PC-9 (cell line): Measurements from ENCODE around the gene PPP1R18. TPM values are rescaled to one million over a fixed set of nuclear protein-coding genes. Genes with fewer than 3 reads are reported as not detected.

Source experiments
- BruUV-seq: library from RNA; stranded (reverse); fragments of 400-500 nt; replicated peaks from 2 replicates; lab custom pipeline; 2021; lab: Mats Ljungman, UMichigan
- CTCF ChIA-PET: fragments of 300-600 bp; sonication (Branson Sonifier 250); formaldehyde crosslinking; loops from one replicate; lab custom pipeline; 2022; ENCODE audit warnings: antibody characterized with exemption; lab: Charles Lee
- POLR2A ChIA-PET: fragments of 300-600 bp; sonication (Branson Sonifier 250); formaldehyde crosslinking; loops from one replicate; lab custom pipeline; 2022; ENCODE audit warnings: antibody characterized with exemption; ENCODE audit not compliant: unreplicated experiment; lab: Charles Lee
- DNase-seq, 2 experiments: peaks; one replicate each; pipeline versions ENCODE4 v3.0.0 to v3.0.0-alpha.2; 2015 to 2022; ENCODE audit warnings: mixed read lengths in 1 of 2
- H2AFZ ChIP-seq: fragments of 200-600 bp; sonication (generic); 2 replicates; pipeline ENCODE4 v1.8.1; 2017; ENCODE audit warnings: antibody characterized with exemption
- H3F3A ChIP-seq: fragments of 200-600 bp; sonication (generic); 2 replicates; pipeline ENCODE4 v1.8.1; 2017; ENCODE audit warnings: antibody characterized with exemption, mild to moderate bottlenecking, low read depth; ENCODE audit not compliant: insufficient read depth
- H3K27ac ChIP-seq: fragments of 200-600 bp; sonication (generic); 2 replicates; pipeline ENCODE4 v1.6.1; 2016; ENCODE audit warnings: mixed run types
- H3K27me3 ChIP-seq: fragments of 200-600 bp; sonication (generic); 2 replicates; pipeline ENCODE4 v1.6.1; 2016; ENCODE audit warnings: low read depth, mixed run types; ENCODE audit not compliant: insufficient read depth
- H3K36me3 ChIP-seq: fragments of 200-600 bp; sonication (generic); 2 replicates; pipeline ENCODE4 v1.6.1; 2016; ENCODE audit warnings: low read depth, mixed run types
- H3K4me1 ChIP-seq: fragments of 200-600 bp; sonication (generic); replicated peaks from 2 replicates; pipeline ENCODE4 v1.6.1; 2016; ENCODE audit warnings: mixed run types; ENCODE audit not compliant: insufficient read depth
- H3K4me2 ChIP-seq: fragments of 200-600 bp; sonication (generic); 2 replicates; pipeline ENCODE4 v1.6.1; 2017; ENCODE audit warnings: mixed run types
- H3K4me3 ChIP-seq: fragments of 200-600 bp; sonication (generic); 2 replicates; pipeline ENCODE4 v1.6.1; 2016; ENCODE audit warnings: mixed run types
- H3K79me2 ChIP-seq: fragments of 200-600 bp; sonication (generic); 2 replicates; pipeline ENCODE4 v1.6.1; 2017; ENCODE audit warnings: low read depth, mixed run types
- H3K9me2 ChIP-seq: fragments of 200-600 bp; sonication (generic); 2 replicates; pipeline ENCODE4 v1.8.1; 2017; ENCODE audit warnings: mild to moderate bottlenecking; ENCODE audit not compliant: insufficient read depth
- H3K9me3 ChIP-seq: fragments of 200-600 bp; sonication (generic); 2 replicates; pipeline ENCODE4 v1.8.1; 2016; ENCODE audit warnings: low read depth; ENCODE audit not compliant: insufficient read depth
- H4K20me1 ChIP-seq: fragments of 200-600 bp; sonication (generic); 2 replicates; pipeline ENCODE4 v1.8.1; 2017; ENCODE audit not compliant: insufficient read depth
- CTCF ChIP-seq: fragments of 200-600 bp; sonication (generic); conservative IDR thresholded peaks from 2 replicates; pipeline ENCODE4 v1.6.1; 2017; ENCODE audit warnings: mixed run types, antibody characterized with exemption, mild to moderate bottlenecking, moderate library complexity
- EZH2 ChIP-seq: fragments of 200-600 bp; sonication (generic); IDR thresholded peaks from 2 replicates; pipeline ENCODE4 v1.8.0; 2017; ENCODE audit warnings: antibody characterized with exemption, low read depth
- intact Hi-C: fragments of 100-400 bp; cut with micrococcal nuclease; formaldehyde crosslinking; loops from one replicate; pipeline ENCODE4 v1.10.0; 2022; ENCODE audit not compliant: unreplicated experiment
- total RNA-seq: library from RNA; stranded (reverse); gene quantifications from 2 replicates; pipeline ENCODE4 v1.2.3, GENCODE V29; 2021

The PPP1R18 gene
- total RNA-seq, 1 experiment from 2014 or later = 68.6 TPM

- Histone ChIP-seq H3K9me2 (no peaks in the 10 kb centered on the region), H3K36me3 (peaks cover 22% of the 10 kb centered on the region), H2AFZ (0 out of 2 replicates have a peak overlapping the region, but pooled peaks have one; percentile 61), H4K20me1 (peaks cover 43% of the 10 kb centered on the region), H3K9me3 (no peaks in the 10 kb centered on the region), H3K4me3 (peak overlapping the region; percentile 85), H3K4me1 (peaks cover 39% of the 10 kb centered on the region), H3K27ac (peak overlapping the region; percentile 60), H3K27me3 (no peaks in the 10 kb centered on the region), H3F3A (peaks cover 51% of the 10 kb centered on the region), H3K79me2 (peaks cover 62% of the 10 kb centered on the region), H3K4me2 (peak overlapping the region; percentile 84)
- POLR2A ChIA-PET = interaction anchor here (0.6 to 0.8 kb wide), 3 partner anchors 33 to 124 kb away, joined by 6 to 18 read pairs (median 8); no protein-coding TSS in a partner anchor
- BruUV-seq = TSS peak; percentile 27
- peak in 1 of 2 experiments; percentile 53 for DNase-seq
- intact Hi-C loops = loop anchor here (1.0 to 5.0 kb wide), 4 partner anchors 22 to 373 kb away; partner anchors contain the start of genes FLOT1, GNL1 and RPP21
- TF ChIP-seq CTCF = no peak
- no peak for TF ChIP-seq EZH2
- CTCF ChIA-PET = interaction anchor here (0.6 to 0.9 kb wide), 2 partner anchors 49 to 367 kb away, joined by 3 to 4 read pairs; no protein-coding TSS in a partner anchor
These were observed 34.3 kb upstream of the PPP1R18 start for GRCh38 chr6:30720738-30721197.

- DNase-seq = peak; percentile 94 to 97
- BruUV-seq = no TSS peak
- peak within 1 kb of the TSS; percentile 61; the same call in 1 of the 2 replicates for H2AFZ ChIP-seq
- no peaks in the 10 kb centered on the region for H3K9me3 ChIP-seq
- peak within 1 kb of the TSS; percentile 60 for H3K27ac ChIP-seq
- H3K27me3 ChIP-seq = no peaks in the 10 kb centered on the region
- ChIA-PET CTCF (interaction anchor here (0.6 kb wide), 1 partner anchor 96 kb away, joined by 3 read pairs; no protein-coding TSS in a partner anchor), POLR2A (interaction anchor here (0.6 kb wide), 1 partner anchor 37 kb away, joined by 18 read pairs; no protein-coding TSS in a partner anchor)
- H3K79me2 ChIP-seq = peaks cover 62% of the 10 kb centered on the region
- peaks cover 44% of the 10 kb centered on the region for H3F3A ChIP-seq
- intact Hi-C loops = loop anchor here (1.0 to 5.0 kb wide), 4 partner anchors 23 to 373 kb away; partner anchors contain the start of genes FLOT1, GNL1 and RPP21
- H3K4me1 ChIP-seq = peaks cover 40% of the 10 kb centered on the region
- no peaks in the 10 kb centered on the region for H3K9me2 ChIP-seq
- H3K36me3 ChIP-seq = peaks cover 22% of the 10 kb centered on the region
- H3K4me2 ChIP-seq = peak within 1 kb of the TSS; percentile 84
- TF ChIP-seq EZH2 (no peak), CTCF (peak; percentile 17; the same call in 1 of the 2 replicates)
- peak within 1 kb of the TSS; percentile 85 for H3K4me3 ChIP-seq
- H4K20me1 ChIP-seq = peaks cover 36% of the 10 kb centered on the region
These were observed 33.6 kb upstream of the PPP1R18 start, which contains the start of gene TUBB for GRCh38 chr6:30719791-30720737. Gene TUBB, plus strand, starts transcription at chr6:30720352. Its CDS starts 155 bp downstream, at chr6:30720507.

GRCh38 chr6:30719356-30719755 lies 32.9 kb upstream of the PPP1R18 start:
- H3K4me1 ChIP-seq = peaks cover 40% of the 10 kb centered on the region
- H2AFZ ChIP-seq = peak overlapping the region; percentile 56; the same call in 1 of the 2 replicates

More at GRCh38 chr6:30719356-30719755, 32.9 kb upstream of the PPP1R18 start:
- H3K36me3 ChIP-seq = peaks cover 22% of the 10 kb centered on the region
- TF ChIP-seq CTCF = no peak
- TF ChIP-seq EZH2 = no peak
- DNase-seq = no peak
- ChIA-PET POLR2A (interaction anchor here (0.6 kb wide), 1 partner anchor 218 kb away, joined by 3 read pairs; no protein-coding TSS in a partner anchor), CTCF (interaction anchor here (0.6 kb wide), 1 partner anchor 96 kb away, joined by 3 read pairs; no protein-coding TSS in a partner anchor)
- H3K79me2 ChIP-seq = peaks cover 57% of the 10 kb centered on the region
- no TSS peak for BruUV-seq
- peak overlapping the region; percentile 85 for H3K4me3 ChIP-seq
- H3K4me2 ChIP-seq = peak overlapping the region; percentile 84
- intact Hi-C loops = no loop called here
- no peak overlapping the region for H3K27ac ChIP-seq
- H3K9me2 ChIP-seq = no peaks in the 10 kb centered on the region
- peaks cover 29% of the 10 kb centered on the region for H4K20me1 ChIP-seq
- H3K9me3 ChIP-seq = no peaks in the 10 kb centered on the region
- H3K27me3 ChIP-seq = no peaks in the 10 kb centered on the region
- peaks cover 37% of the 10 kb centered on the region for H3F3A ChIP-seq
